ENCODE data around the gene BRPF1. TPM values are rescaled to one million over a fixed set of nuclear protein-coding genes. Genes with fewer than 3 reads are reported as not detected.

BRPF1 gene
- total RNA-seq, 1 donor from 2014 or later: 23.0 TPM

- H3K36me3 Mint-ChIP-seq (ENCODE audit: unreplicated experiment): peaks cover 48% of the 10 kb centered on the region
- DNase-seq (ENCODE audit: extremely low spot score, unreplicated experiment): no peak
- TF ChIP-seq CTCF (IDR thresholded peaks at IDR 0.05): peak; percentile 57
- H3K27ac Mint-ChIP-seq (ENCODE audit: unreplicated experiment): no peak overlapping the region
- no peaks in the 10 kb centered on the region for H3K9me3 Mint-ChIP-seq (ENCODE audit: unreplicated experiment)
- H3K4me3 Mint-ChIP-seq (ENCODE audit: unreplicated experiment): no peak overlapping the region
- H3K4me1 Mint-ChIP-seq (ENCODE audit: unreplicated experiment): peaks cover 13% of the 10 kb centered on the region
- no peaks in the 10 kb centered on the region for H3K27me3 Mint-ChIP-seq (ENCODE audit: unreplicated experiment)
Measured at GRCh38 chr3:9786825-9787669, 55.5 kb downstream of the BRPF1 start.

- H3K27ac Mint-ChIP-seq (ENCODE audit: unreplicated experiment): no peak overlapping the region
- H3K4me3 Mint-ChIP-seq (ENCODE audit: unreplicated experiment): no peak overlapping the region
- no peaks in the 10 kb centered on the region for H3K27me3 Mint-ChIP-seq (ENCODE audit: unreplicated experiment)
- H3K36me3 Mint-ChIP-seq (ENCODE audit: unreplicated experiment): peaks cover 44% of the 10 kb centered on the region
- no peak for TF ChIP-seq CTCF (IDR thresholded peaks at IDR 0.05)
- no peak for DNase-seq (ENCODE audit: extremely low spot score, unreplicated experiment)
- H3K4me1 Mint-ChIP-seq (ENCODE audit: unreplicated experiment): peaks cover 14% of the 10 kb centered on the region
- H3K9me3 Mint-ChIP-seq (ENCODE audit: unreplicated experiment): no peaks in the 10 kb centered on the region
Measured at GRCh38 chr3:9787714-9788113, 56.2 kb downstream of the BRPF1 start.

- Mint-ChIP-seq H3K27me3 (ENCODE audit: unreplicated experiment) (no peaks in the 10 kb centered on the region), H3K36me3 (ENCODE audit: unreplicated experiment) (peaks cover 35% of the 10 kb centered on the region), H3K4me3 (ENCODE audit: unreplicated experiment) (peak overlapping the region; percentile 95), H3K4me1 (ENCODE audit: unreplicated experiment) (peaks cover 28% of the 10 kb centered on the region), H3K9me3 (ENCODE audit: unreplicated experiment) (no peaks in the 10 kb centered on the region), H3K27ac (ENCODE audit: unreplicated experiment) (peak overlapping the region; percentile 100)
- DNase-seq (ENCODE audit: extremely low spot score, unreplicated experiment): no peak
- no peak for TF ChIP-seq CTCF (IDR thresholded peaks at IDR 0.05)
Measured at GRCh38 chr3:9791127-9791526, 59.6 kb downstream of the BRPF1 start.

- Mint-ChIP-seq H3K9me3 (ENCODE audit: unreplicated experiment) (no peaks in the 10 kb centered on the region), H3K36me3 (ENCODE audit: unreplicated experiment) (peaks cover 29% of the 10 kb centered on the region), H3K4me3 (ENCODE audit: unreplicated experiment) (peak overlapping the region; percentile 95), H3K27me3 (ENCODE audit: unreplicated experiment) (no peaks in the 10 kb centered on the region), H3K4me1 (ENCODE audit: unreplicated experiment) (peaks cover 28% of the 10 kb centered on the region), H3K27ac (ENCODE audit: unreplicated experiment) (peak overlapping the region; percentile 100)
- TF ChIP-seq CTCF (IDR thresholded peaks at IDR 0.05): no peak
- no peak for DNase-seq (ENCODE audit: extremely low spot score, unreplicated experiment)
Measured at GRCh38 chr3:9791790-9792404, 60.4 kb downstream of the BRPF1 start.
